Body of pancreas (tissue), 4 donors: ENCODE measurements around the gene PSEN2. TPM values are rescaled to one million over a fixed set of nuclear protein-coding genes. Genes with fewer than 3 reads are reported as not detected.

Source experiments
- ATAC-seq: fragments of 150-250 bp; one replicate; pipeline ENCODE4 v1.9.1; 2016
- DNase-seq, 4 donors: peaks; one replicate each; pipeline ENCODE4 v3.0.0-alpha.2; 2019
- H3K27ac ChIP-seq, 4 donors: fragments of 200-600 bp; sonication (generic); 1 replicate in 3 of 4; 2 replicates in 1 of 4; pipeline versions ENCODE4 v1.5.1 to v1.6.1; 2016 to 2019; ENCODE audit warnings: mild to moderate bottlenecking in 1 of 4, mixed read lengths in 1 of 4, moderate library complexity in 1 of 4
- H3K27me3 ChIP-seq, 2 donors: fragments of 200-600 bp; sonication (generic); one replicate each; pipeline ENCODE4 v1.6.0; 2016; ENCODE audit warnings: mild to moderate bottlenecking in 1 of 2
- H3K36me3 ChIP-seq, 2 donors: fragments of 200-600 bp; sonication (generic); replicated peaks in 1 of 2; 2 replicates each; pipeline ENCODE4 v1.5.1; 2016; ENCODE audit warnings: low read depth in 2 of 2; ENCODE audit not compliant: insufficient read depth in 1 of 2
- H3K4me1 ChIP-seq: fragments of 200-600 bp; sonication (generic); one replicate; pipeline ENCODE4 v1.6.0; 2016
- H3K4me3 ChIP-seq, 2 donors: fragments of 200-600 bp; sonication (generic); 1 replicate in 1 of 2; 2 replicates in 1 of 2; pipeline ENCODE4 v1.5.1; 2016 to 2019
- H3K9me3 ChIP-seq, 3 donors: fragments of 200-600 bp; sonication (generic); 1 replicate in 2 of 3; 2 replicates in 1 of 3; pipeline ENCODE4 v1.5.1; 2016
- CTCF ChIP-seq, 7 experiments: fragments of 450-650 bp in 4 of 7; fragments of 200-600 bp in 3 of 7; sonication (generic) in 3 of 7; IDR thresholded peaks; one replicate each; pipeline ENCODE4 v1.5.1; 2016 to 2019; ENCODE audit warnings: antibody characterized with exemption in 7 of 7
- POLR2A ChIP-seq, 3 donors: fragments of 450-650 bp; IDR thresholded peaks; one replicate each; pipeline ENCODE4 v1.6.1; 2016; ENCODE audit warnings: antibody characterized with exemption in 3 of 3, mild to moderate bottlenecking in 2 of 3
- WGBS, 2 donors: methylation state at CpG; one replicate each; pipeline ENCODE4 v1.1.5; 2017; 5-methylcytosine and 5-hydroxymethylcytosine counted together
- intact Hi-C: fragments of 100-400 bp; cut with DNase I; formaldehyde crosslinking; loops from one replicate; pipeline ENCODE4 v1.15.1; 2023
- total RNA-seq, 2 donors: library from RNA; depleted of rRNA; stranded (reverse); fragments of >200 nt; gene quantifications; one replicate each; pipeline ENCODE4 v1.1.0, GENCODE V29; 2016

The PSEN2 gene
- total RNA-seq, 2 donors from 2014 or later: 80.9 to 98.9 TPM

- DNase-seq (no peak), ATAC-seq (no peak)
- peak overlapping the region; percentile 71 to 98 (median 98) for H3K27ac ChIP-seq
- peaks cover 64% of the 10 kb centered on the region for H3K4me1 ChIP-seq
- peak overlapping the region; percentile 72 to 73 for H3K4me3 ChIP-seq
- 8 to 14% methylated on average over 6 of the region's 6 CpGs for WGBS, 2 donors
- intact Hi-C loops: no loop called here
- no peaks in the 10 kb centered on the region for H3K36me3 ChIP-seq
- TF ChIP-seq CTCF (IDR thresholded peaks at IDR 0.05) (no peak), POLR2A (IDR thresholded peaks at IDR 0.05) (no peak)
- no peaks in the 10 kb centered on the region for H3K27me3 ChIP-seq
- H3K9me3 ChIP-seq: no peaks in the 10 kb centered on the region
Measured at GRCh38 chr1:226940806-226941067, 70.3 kb downstream of the PSEN2 start.

- intact Hi-C loops: no loop called here
- no peak for ATAC-seq
Measured at GRCh38 chr1:226942392-226942791, 72.0 kb downstream of the PSEN2 start.

DNA sequence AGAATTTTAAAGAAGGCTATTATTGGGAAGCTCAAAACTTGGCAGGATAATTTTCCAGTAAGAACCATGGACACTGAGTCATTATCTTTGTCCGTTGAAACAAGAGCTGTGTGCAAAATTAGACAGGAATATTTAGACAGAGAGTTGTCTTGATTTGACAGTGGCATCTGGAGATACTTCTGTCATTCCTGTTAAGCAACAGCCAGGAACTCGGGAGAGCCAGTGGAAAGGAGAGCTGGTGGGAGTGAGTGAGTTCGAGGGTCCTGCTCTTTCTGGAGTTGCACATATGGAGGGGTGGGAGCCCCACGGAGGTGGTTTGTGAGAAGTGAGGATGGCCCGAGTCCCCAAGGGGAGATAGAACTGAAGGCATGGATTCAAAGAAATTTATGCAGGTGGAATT is 72.7 kb downstream of the PSEN2 start:
- DNase-seq: no peak
- WGBS, 2 donors: 31 to 42% methylated on average over 5 of the region's 5 CpGs
- intact Hi-C loops: no loop called here
- H3K4me1 ChIP-seq: peaks cover 82% of the 10 kb centered on the region
- no peak for TF ChIP-seq CTCF (IDR thresholded peaks at IDR 0.05)
- no peak for TF ChIP-seq POLR2A (IDR thresholded peaks at IDR 0.05)
- ATAC-seq: no peak
- H3K27me3 ChIP-seq: no peaks in the 10 kb centered on the region
- H3K27ac ChIP-seq: peak overlapping the region; percentile 96 to 98 (median 98)
- no peaks in the 10 kb centered on the region for H3K9me3 ChIP-seq
- no peaks in the 10 kb centered on the region for H3K36me3 ChIP-seq
- peak overlapping the region in 1 of 2 donors; percentile 15 for H3K4me3 ChIP-seq

More at GRCh38 chr1:226942392-226942791, 72.0 kb downstream of the PSEN2 start:
- peak overlapping the region in 1 of 2 donors; percentile 73 for H3K4me3 ChIP-seq
- 27 to 29% methylated on average over 3 of the region's 3 CpGs for WGBS, 2 donors
- no peaks in the 10 kb centered on the region for H3K9me3 ChIP-seq
- peak overlapping the region; percentile 34 to 98 (median 98) for H3K27ac ChIP-seq
- H3K4me1 ChIP-seq: peaks cover 81% of the 10 kb centered on the region
- H3K36me3 ChIP-seq: no peaks in the 10 kb centered on the region
- no peaks in the 10 kb centered on the region for H3K27me3 ChIP-seq
- no peak for DNase-seq
- no peak for TF ChIP-seq CTCF (IDR thresholded peaks at IDR 0.05)
- TF ChIP-seq POLR2A (IDR thresholded peaks at IDR 0.05): no peak

- ATAC-seq: no peak
- Histone ChIP-seq H3K36me3 (no peaks in the 10 kb centered on the region), H3K4me1 (peaks cover 81% of the 10 kb centered on the region), H3K4me3 (no peak overlapping the region), H3K27me3 (no peaks in the 10 kb centered on the region), H3K27ac (peak overlapping the region; percentile 96 to 98 (median 98)), H3K9me3 (no peaks in the 10 kb centered on the region)
- 37 to 58% methylated on average over 2 of the region's 2 CpGs for WGBS, 2 donors
- intact Hi-C loops: no loop called here
- DNase-seq: no peak
- TF ChIP-seq POLR2A (IDR thresholded peaks at IDR 0.05) (no peak), CTCF (IDR thresholded peaks at IDR 0.05) (no peak)
Measured at GRCh38 chr1:226943927-226944326, 73.5 kb downstream of the PSEN2 start.

DNA sequence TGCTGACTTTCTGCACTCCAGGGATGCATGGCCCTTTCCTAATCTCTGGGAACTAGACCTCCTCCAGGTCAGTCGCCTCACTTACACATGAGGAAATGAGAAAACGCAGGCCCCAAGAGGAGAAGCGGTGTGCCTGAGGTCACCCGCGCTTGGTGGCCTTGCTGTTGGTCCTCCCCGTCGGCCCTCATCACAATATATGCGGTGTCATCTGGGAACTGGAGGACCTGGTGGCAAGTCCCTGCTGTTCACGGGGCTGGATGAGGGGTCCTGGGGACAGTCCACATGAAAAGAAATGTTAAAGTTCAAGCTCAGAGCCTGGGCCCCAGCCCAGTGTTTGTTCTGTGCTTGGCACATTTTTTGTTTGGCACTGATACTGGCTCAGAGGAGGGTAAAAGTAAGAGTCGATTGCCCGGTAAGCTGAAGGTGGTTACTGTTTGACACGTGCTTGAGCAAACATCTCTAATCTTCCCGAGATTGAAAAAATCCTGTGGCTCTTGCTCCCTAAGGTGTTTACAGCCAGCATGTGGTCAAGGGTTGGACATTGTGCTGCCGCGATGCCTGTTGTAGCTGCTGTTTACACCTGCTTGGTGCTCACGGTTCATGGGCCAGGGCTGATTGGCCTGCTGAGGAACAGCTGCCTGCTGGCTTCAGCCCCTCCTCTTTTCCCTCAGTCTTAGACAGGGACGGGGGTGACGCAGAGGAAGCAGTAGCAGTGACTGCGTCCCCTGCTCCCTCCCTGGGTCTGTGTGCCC is 74.9 kb downstream of the PSEN2 start:
- H3K36me3 ChIP-seq: no peaks in the 10 kb centered on the region
- intact Hi-C loops: no loop called here
- H3K4me1 ChIP-seq: peaks cover 95% of the 10 kb centered on the region
- TF ChIP-seq POLR2A (IDR thresholded peaks at IDR 0.05) (peak; percentile 30 to 53 (median 41)), CTCF (IDR thresholded peaks at IDR 0.05) (no peak)
- DNase-seq (peak; percentile 90 to 98 (median 96)), ATAC-seq (peak; percentile 85)
- no peaks in the 10 kb centered on the region for H3K27me3 ChIP-seq
- H3K27ac ChIP-seq: peak overlapping the region; percentile 96 to 98 (median 98)
- no peak overlapping the region for H3K4me3 ChIP-seq
- H3K9me3 ChIP-seq: no peaks in the 10 kb centered on the region
- 16 to 18% methylated on average over 14 to 19 of the region's 19 CpGs for WGBS, 2 donors
